GM19035 (cell line): Measurements from ENCODE around the gene NFRKB.
A peak's percentile ranks its signal among the peaks of the same experiment; 100 is the strongest.
"Not testable (repeated sequence)": the region's sequence is repeated elsewhere in the genome, so short reads cannot be mapped to it uniquely, and the experiment has no call there.

ENCODE experiments used
- ATAC-seq: cut with Tn5 transposase; IDR thresholded peaks from one replicate; pipeline ENCODE4 v1.9.1; 2021; ENCODE audit not compliant: unreplicated experiment

The NFRKB gene

DNA sequence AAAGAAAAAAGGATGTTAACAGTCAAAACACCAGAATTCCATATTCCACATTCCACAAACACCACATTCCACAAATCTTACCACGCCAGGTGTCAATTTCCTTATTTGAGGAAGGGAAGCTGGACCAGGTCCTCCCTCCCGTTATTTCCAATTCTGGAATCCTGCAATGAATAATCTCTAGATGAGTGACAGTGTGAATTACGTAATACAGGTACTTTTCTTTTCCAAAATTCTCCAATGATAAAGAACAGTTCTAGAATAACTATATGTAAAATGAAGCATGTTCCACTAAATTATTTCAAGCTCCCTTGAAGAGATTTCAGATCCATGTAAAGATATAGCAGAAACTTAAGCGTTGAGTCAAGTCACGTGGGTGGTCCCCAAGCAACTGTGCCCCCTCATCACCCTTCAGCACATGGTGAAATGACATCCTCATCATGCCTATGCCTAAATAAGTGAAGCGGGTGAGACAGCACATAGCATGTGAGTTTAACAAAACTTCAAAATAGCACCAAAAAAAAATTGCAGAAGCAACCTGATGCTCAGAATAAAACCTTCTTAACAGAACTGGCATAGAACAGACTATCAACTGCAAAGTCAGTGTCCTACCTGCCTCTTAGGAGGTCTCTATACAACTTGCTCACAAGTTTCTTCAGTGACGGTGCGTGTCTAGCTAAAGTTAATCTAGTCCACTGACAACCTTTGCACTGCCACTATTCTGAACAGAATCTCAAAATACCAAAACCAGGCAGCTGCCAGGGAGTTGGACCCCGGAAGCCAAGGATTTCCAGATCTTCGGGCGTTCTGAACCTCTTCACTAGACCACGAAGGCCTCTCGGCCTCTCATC lies 876 bp downstream of the NFRKB start:
- no peak for ATAC-seq

GRCh38 chr11:129888451-129888850 lies 6.9 kb downstream of the NFRKB start:
- ATAC-seq = no peak

- no peak for ATAC-seq
Observed at GRCh38 chr11:129885381-129885780, 10.0 kb downstream of the NFRKB start.

GRCh38 chr11:129884581-129884980 lies 10.8 kb downstream of the NFRKB start:
- ATAC-seq = no peak

- peak; percentile 58 for ATAC-seq
Observed at GRCh38 chr11:129881570-129882170, 13.7 kb downstream of the NFRKB start.

- no peak for ATAC-seq
Observed at GRCh38 chr11:129880311-129880710, 15.1 kb downstream of the NFRKB start.

GRCh38 chr11:129871914-129872313 lies 23.5 kb downstream of the NFRKB start:
- no peak for ATAC-seq

- ATAC-seq = not testable (repeated sequence)
Observed at GRCh38 chr11:129868626-129869025, 26.8 kb downstream of the NFRKB start.

GRCh38 chr11:129866311-129866710 lies 29.1 kb downstream of the NFRKB start:
- no peak for ATAC-seq

- no peak for ATAC-seq
Observed at GRCh38 chr11:129865701-129866100, 29.7 kb downstream of the NFRKB start.

DNA sequence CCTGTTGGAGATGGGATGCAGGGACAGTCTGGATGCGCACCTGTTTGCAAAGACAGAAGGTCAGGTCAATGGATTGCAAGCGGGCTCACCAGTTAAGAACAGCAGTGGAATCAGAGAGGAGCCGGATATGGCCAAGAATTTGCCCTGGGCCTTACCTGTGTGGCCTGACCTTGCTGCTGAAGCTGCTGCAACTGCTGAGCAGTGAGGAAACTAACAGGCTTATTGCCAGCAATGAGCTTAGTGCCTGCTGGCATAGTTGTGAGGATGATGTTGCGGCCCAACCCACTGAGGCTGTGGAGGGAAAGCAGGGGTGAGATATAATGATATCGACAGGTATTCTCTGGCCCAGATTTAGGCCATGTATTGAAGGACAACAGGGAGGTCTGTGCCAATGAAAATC lies 30.6 kb downstream of the NFRKB start:
- ATAC-seq = no peak

GRCh38 chr11:129861702-129862522 lies 33.5 kb downstream of the NFRKB start:
- no peak for ATAC-seq

DNA sequence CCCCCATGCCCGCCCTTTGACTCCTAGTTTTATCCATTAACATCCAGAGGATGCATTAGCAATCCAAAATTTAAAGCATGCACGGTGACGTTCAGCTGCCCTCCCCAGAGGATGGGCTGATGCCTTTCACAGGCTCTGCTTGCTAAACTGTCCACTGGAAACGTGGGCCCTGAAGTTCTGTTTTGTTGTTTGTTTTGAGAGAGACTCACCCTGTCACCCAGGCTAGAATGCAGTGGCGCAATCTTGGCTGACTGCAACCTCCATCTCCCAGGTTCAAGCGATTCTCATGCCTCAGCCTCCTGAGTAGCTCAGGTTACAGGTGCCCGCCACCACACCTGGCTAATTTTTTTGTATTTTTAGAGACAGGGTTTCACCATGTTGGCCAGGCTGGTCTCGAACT lies 39.3 kb downstream of the NFRKB start:
- ATAC-seq = no peak

DNA sequence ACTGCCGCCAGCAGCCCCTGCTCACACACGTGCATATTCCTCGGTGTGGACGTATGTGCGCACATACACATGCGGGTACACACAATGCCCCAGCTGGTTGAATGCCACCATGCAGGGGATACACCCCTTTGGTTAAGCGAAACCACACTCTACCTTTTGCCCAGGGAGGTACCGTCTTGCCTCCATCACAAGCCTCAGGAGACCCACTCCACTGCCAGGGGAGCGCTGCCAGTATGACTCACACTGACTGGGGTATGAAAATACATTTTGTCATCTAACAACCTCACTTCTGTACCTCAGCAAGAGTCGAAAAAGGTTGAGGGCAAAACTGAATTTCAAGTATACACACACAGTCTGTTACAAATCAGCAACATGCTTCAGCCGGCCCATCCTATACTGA lies 40.3 kb downstream of the NFRKB start:
- no peak for ATAC-seq

- ATAC-seq = no peak
Observed at GRCh38 chr11:129854232-129854805, 41.1 kb downstream of the NFRKB start.

- ATAC-seq = no peak
Observed at GRCh38 chr11:129853518-129854231, 41.7 kb downstream of the NFRKB start.

GRCh38 chr11:129852125-129852740 lies 43.1 kb downstream of the NFRKB start:
- ATAC-seq = no peak

- no peak for ATAC-seq
Observed at GRCh38 chr11:129849447-129850130, 45.8 kb downstream of the NFRKB start.

DNA sequence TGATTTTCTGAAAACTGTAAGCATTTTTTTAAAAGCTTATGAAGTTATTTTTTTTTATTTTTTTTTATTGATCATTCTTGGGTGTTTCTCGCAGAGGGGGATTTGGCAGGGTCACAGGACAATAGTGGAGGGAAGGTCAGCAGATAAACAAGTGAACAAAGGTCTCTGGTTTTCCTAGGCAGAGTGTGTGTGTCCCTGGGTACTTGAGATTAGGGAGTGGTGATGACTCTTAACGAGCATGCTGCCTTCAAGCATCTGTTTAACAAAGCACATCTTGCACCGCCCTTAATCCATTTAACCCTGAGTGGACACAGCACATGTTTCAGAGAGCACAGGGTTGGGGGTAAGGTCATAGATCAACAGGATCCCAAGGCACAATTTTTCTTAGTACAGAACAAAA lies 48.0 kb downstream of the NFRKB start:
- ATAC-seq = not testable (repeated sequence)
